HG02973 (cell line): Measurements from ENCODE around the gene VTA1.
"Not testable (repeated sequence)": the region's sequence is repeated elsewhere in the genome, so short reads cannot be mapped to it uniquely, and the experiment has no call there.

Experiments
- ATAC-seq: cut with Tn5 transposase; IDR thresholded peaks from one replicate; pipeline ENCODE4 v1.9.1; 2021; ENCODE audit warnings: moderate library complexity; ENCODE audit not compliant: unreplicated experiment

Gene VTA1

GRCh38 chr6:142223938-142224337, 76.9 kb downstream of the VTA1 start:
- no peak for ATAC-seq

GRCh38 chr6:142225115-142225514, 78.1 kb downstream of the VTA1 start:
- ATAC-seq: no peak

GRCh38 chr6:142225552-142225951, 78.5 kb downstream of the VTA1 start:
- ATAC-seq: no peak

DNA sequence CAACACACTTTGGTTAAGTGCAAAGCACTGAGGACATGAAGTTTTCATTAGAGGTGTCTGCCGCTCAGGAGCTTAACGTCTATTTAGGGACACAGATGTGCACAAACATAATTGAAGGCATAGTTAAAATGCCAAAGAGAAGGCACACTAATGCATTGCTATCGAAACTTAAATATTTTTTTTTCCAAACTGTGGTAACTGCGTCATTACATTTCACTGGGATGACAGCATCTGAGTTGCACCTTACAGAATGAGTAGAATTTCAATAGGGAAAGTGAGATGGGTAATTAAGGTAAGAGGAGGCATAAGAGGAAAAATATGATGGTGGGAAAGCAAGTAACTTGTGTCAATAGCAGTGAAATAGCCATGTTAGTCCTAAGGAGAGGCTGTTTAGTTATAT, 79.7 kb downstream of the VTA1 start:
- no peak for ATAC-seq

DNA sequence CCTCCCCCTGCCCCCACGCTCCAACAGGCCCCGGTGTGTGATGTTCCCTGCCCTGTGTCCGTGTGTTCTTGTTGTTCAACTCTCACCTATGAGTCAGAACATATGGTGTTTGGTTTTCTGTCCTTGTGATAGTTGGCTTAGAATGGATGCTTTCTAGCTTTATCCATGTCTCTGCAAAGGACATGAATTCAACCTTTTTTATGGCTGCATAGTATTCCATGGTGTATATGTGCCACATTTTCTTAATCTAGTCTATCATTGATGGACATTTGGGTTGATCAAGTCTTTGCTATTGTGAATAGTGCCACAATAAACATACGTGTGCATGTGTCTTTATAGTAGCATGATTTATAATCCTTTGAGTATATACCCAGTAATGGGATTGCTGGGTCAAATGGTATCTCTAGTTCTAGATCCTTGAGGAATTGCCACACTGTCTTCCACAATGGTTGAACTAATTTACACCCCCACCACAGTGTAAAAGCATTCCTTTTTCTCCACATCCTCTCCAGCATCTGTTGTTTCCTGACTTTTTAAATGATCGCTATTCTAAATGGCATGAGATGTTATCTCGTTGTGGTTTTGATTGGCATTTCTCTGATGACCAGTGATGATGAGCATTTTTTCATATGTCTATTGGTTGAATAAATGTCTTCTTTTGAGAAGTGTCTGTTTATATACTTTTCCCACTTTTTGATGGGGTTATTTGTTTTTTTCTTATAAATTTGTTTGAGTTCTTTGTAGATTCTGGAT, 82.6 kb downstream of the VTA1 start:
- ATAC-seq: not testable (repeated sequence)

GRCh38 chr6:142232206-142233044, 85.4 kb downstream of the VTA1 start:
- not testable (repeated sequence) for ATAC-seq

DNA sequence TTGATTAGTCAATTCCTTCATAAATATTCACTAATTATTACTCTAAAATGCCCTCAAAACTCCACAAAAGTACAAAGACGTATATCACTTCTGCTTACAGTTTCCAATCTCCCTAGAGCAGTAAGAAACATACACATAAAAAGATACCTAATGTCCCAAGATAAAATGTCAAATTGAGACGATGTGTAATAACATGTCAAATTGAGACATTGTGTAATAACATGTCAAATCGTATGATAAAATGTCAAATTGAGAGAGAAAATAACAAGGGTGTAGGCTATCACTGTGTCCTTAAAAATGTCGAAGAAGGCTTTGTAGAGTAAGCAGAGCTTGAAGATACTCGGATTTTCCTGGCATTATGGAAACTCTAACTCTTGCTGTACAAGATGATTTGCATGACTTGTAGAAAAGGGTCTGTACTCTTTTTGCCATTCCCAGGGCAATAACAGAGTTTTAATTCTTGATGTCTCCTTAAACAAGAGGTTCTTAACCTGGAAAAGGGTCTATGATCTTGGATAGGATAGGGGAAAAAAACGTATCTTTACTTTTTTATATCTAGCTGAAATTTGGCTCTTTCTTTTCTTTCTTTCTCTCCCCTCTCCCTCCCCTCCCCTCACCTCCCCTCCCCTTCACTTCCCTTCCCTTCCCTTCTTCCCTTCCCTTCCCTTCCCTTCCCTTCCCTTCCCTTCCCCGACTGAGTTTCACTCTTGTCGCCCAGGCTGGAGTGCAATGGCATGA, 87.1 kb downstream of the VTA1 start:
- ATAC-seq: no peak

DNA sequence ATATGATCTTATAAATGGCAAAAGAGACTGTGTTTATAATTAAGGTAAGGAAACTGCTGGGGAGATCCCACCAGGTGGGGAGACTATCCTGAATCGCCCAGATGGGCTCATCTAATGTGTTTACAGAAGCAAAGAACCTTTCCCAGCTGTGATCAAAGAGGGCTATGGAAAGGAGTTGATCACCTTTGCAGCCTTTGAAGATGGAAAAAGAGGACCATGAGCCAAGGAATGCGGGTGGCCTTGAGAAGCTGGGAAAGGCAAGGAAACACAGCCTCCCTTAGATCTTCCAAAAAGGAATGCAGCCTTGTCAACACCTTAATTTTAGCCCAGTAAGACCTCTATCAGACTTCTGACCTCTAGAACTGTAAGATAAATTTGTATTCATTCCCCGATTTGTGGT, 88.2 kb downstream of the VTA1 start:
- no peak for ATAC-seq

GRCh38 chr6:142235791-142236190, 88.7 kb downstream of the VTA1 start:
- ATAC-seq: no peak

DNA sequence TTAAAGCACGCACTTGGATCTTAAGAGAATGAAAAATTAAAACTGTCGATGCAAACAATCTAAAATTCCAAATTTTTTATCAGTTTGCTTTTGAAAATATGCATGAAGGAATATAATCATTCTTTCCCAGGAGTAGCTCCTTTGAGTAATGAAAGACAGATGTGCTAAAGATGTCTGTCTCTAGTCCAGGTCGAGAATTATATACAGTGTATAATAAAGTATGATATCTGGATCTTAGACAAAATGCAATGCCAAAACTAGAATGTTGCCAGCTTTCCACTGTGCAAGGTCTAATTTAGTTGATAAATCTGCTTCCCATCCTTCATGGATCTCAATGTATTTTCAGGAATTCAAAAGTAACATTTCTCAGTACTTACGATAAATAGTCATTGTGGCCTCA, 89.6 kb downstream of the VTA1 start:
- ATAC-seq: no peak

GRCh38 chr6:142238881-142239280, 91.8 kb downstream of the VTA1 start:
- no peak for ATAC-seq

GRCh38 chr6:142240179-142240578, 93.1 kb downstream of the VTA1 start:
- ATAC-seq: no peak

DNA sequence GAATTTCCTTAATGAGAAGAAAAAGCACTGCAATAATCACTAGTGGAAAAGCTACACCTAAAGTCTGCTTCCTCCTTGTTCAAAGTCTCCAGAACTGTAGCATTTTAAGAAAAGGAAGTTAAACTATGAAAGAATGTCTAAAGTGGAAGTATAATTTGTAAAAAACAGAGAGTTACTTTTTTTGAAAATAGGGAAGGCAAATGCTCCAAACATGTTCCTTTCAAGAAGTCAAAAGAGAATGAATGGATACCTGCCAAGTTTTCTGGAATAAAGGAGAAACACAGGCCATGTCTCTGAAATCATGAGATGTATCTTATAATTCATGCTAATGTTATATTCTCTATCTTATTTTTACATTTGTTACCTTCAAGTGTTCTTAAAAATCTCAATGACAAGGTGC, 94.0 kb downstream of the VTA1 start:
- ATAC-seq: no peak

GRCh38 chr6:142242269-142242668, 95.2 kb downstream of the VTA1 start:
- ATAC-seq: no peak

DNA sequence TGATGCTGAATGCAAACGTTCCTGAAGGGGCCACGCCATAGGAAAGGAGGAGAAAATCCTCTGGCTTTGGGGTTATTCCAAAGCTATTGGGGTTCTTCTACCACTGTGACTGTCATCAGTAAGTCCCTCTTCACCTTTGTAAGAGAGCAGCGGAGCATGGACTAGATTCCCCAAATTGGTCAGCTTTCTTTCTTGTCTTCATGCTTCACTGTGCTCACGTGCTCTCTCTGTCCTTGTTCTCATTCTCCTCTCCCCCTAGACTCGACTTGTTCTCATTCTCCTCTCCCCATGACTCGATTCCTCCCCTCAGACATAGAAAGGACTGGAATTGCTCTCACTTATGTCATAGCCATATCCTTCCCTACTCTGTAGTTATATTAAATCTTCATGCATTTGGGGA, 99.9 kb downstream of the VTA1 start:
- peak; percentile 60 for ATAC-seq

DNA sequence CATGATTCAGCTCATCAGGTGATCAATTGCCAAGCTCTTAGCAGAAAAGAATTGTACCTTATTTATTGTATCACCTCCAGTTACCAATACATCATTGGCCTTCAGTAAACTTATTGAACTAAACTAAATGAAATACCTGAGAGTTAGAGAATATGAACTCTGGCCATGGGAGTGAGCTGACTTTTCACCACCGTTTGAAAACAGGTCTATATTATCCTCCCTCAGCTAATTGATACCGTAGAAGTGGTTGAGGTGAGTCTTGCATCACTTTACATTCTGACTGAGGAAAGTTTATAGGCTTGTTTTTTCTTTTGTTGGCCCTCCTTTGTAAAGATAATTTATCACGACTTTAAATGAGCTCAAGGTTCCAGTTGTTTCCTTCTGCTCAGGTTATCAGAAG, 102.2 kb downstream of the VTA1 start:
- ATAC-seq: no peak

DNA sequence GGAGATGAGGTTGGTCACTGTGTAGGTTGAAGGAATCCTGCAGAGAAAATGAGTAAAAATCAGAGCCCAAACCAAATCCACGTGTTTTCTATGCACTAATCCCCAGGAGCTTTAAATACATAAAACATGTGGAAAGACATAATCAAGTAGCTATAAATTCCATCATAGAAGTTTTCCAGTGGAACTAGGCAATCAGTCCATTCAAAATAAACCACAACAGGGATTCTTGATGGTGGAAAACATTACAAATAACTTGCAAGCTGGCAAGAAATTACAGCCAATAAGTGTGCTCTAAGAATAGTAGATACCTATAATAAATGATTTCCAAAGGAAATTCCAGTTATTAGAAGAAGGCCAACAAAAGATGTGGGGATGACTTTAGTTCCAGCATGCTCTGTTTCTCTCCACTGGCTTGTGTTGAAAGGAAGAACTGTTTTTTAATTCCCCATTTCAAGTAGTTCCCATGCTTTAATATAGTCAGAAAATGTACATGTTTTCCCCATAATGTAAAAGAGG, 104.9 kb downstream of the VTA1 start:
- ATAC-seq: no peak

DNA sequence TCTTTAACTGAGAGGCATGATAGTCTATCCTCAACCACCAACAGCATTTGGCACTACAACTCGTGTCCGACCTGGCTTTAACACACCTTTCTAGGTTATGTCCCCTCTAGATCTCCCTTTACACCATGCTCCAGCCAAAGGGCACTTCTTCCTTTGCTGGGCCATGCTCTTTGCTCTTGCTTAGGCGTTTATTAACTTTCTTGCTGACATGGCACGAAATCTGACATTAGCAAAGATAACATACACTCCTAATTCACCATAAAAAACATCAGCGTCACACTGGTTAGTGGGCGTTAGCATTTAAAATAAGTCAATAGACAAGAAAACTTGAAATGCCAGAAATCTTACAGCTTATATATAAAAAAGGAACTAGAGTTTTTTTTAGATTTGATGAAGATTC, 107.5 kb downstream of the VTA1 start:
- no peak for ATAC-seq

- ATAC-seq: no peak
These were observed 108.7 kb downstream of the VTA1 start for GRCh38 chr6:142255785-142256184.

GRCh38 chr6:142258305-142258704, 111.2 kb downstream of the VTA1 start:
- ATAC-seq: no peak

GRCh38 chr6:142258757-142259156, 111.7 kb downstream of the VTA1 start:
- ATAC-seq: no peak
